IMR-90 (cell line): ENCODE results near the gene CELA3B. TPM values are rescaled to one million over a fixed set of nuclear protein-coding genes. Genes with fewer than 3 reads are reported as not detected.

Experiments used
- ATAC-seq: fragments of 200-7000 bp; cut with Tn5 transposase; 2 replicates; pipeline ENCODE4 v1.9.1; 2020; ENCODE audit warnings: low read depth, mild to moderate bottlenecking, moderate library complexity
- BruUV-seq: library from RNA; stranded (reverse); fragments of 400-500 nt; replicated peaks from 2 replicates; lab custom pipeline; 2021; lab: Mats Ljungman, UMichigan
- CTCF ChIA-PET: fragments of 300-600 bp; formaldehyde crosslinking; extraction: SDS; loops from one replicate; lab custom pipeline; 2021; ENCODE audit warnings: antibody characterized with exemption; lab: Yijun Ruan, JAX
- POLR2A ChIA-PET: fragments of 300-600 bp; sonication (Branson Sonifier 250); formaldehyde crosslinking; loops from one replicate; lab custom pipeline; 2022; ENCODE audit warnings: antibody characterized with exemption; ENCODE audit not compliant: unreplicated experiment; lab: Charles Lee
- DNase-seq: peaks from one replicate; pipeline ENCODE4 v3.0.0; 2013
- H2AFZ ChIP-seq: replicated peaks from 2 replicates; pipeline ENCODE3; 2013; ENCODE audit warnings: low read length, mild to moderate bottlenecking; ENCODE audit not compliant: poor library complexity
- H2AK5ac ChIP-seq: 2 replicates; pipeline ENCODE4 v1.6.1; 2013; ENCODE audit warnings: low read depth, low read length, inconsistent platforms
- H2AK9ac ChIP-seq: replicated peaks from 2 replicates; pipeline ENCODE3; 2013; ENCODE audit warnings: mild to moderate bottlenecking, low read depth, low read length, moderate library complexity; ENCODE audit not compliant: poor library complexity
- H2BK120ac ChIP-seq: 2 replicates; pipeline ENCODE4 v1.6.1; 2013; ENCODE audit warnings: low read depth, low read length, inconsistent platforms
- H2BK15ac ChIP-seq: 3 replicates; pipeline ENCODE4 v1.6.1; 2013; ENCODE audit warnings: low read depth, low read length, inconsistent platforms
- H2BK20ac ChIP-seq: 2 replicates; pipeline ENCODE4 v1.6.1; 2013; ENCODE audit warnings: low read depth, mild to moderate bottlenecking, inconsistent platforms, low read length, moderate library complexity
- H2BK5ac ChIP-seq: 2 replicates; pipeline ENCODE4 v1.6.1; 2013; ENCODE audit warnings: mild to moderate bottlenecking, low read depth, low read length, inconsistent platforms; ENCODE audit not compliant: poor library complexity, severe bottlenecking
- H3K14ac ChIP-seq: replicated peaks from 2 replicates; pipeline ENCODE4 v1.6.1; 2013; ENCODE audit warnings: low read depth, low read length, inconsistent platforms
- H3K18ac ChIP-seq: 2 replicates; pipeline ENCODE4 v1.6.1; 2013; ENCODE audit warnings: low read depth, low read length, control low read depth
- H3K23ac ChIP-seq: 2 replicates; pipeline ENCODE4 v1.6.1; 2013; ENCODE audit warnings: low read depth, low read length, inconsistent platforms
- H3K27ac ChIP-seq: 2 replicates; pipeline ENCODE4 v1.5.1; 2013; ENCODE audit warnings: mild to moderate bottlenecking, control low read depth, low read length; ENCODE audit not compliant: insufficient read depth
- H3K27me3 ChIP-seq: 2 replicates; pipeline ENCODE4 v1.6.1; 2013; ENCODE audit warnings: low read length; ENCODE audit not compliant: control insufficient read depth, insufficient read depth
- H3K36me3 ChIP-seq: 2 replicates; pipeline ENCODE4 v1.6.1; 2013; ENCODE audit warnings: low read length, mixed read lengths; ENCODE audit not compliant: control insufficient read depth, insufficient read depth
- H3K4ac ChIP-seq: 2 replicates; pipeline ENCODE4 v1.6.1; 2013; ENCODE audit warnings: low read depth, low read length, inconsistent platforms
- H3K4me1 ChIP-seq: 2 replicates; pipeline ENCODE4 v1.6.1; 2013; ENCODE audit warnings: low read length, mixed read lengths; ENCODE audit not compliant: control insufficient read depth, insufficient read depth
- H3K4me2 ChIP-seq: 2 replicates; pipeline ENCODE4 v1.6.1; 2013; ENCODE audit warnings: low read depth, mild to moderate bottlenecking, control low read depth, low read length, moderate library complexity
- H3K4me3 ChIP-seq: 2 replicates; pipeline ENCODE4 v1.5.1; 2013; ENCODE audit warnings: low read depth, mild to moderate bottlenecking, control low read depth, low read length, moderate library complexity; ENCODE audit not compliant: insufficient read depth
- H3K56ac ChIP-seq: 2 replicates; pipeline ENCODE4 v1.6.1; 2013; ENCODE audit warnings: low read length, inconsistent platforms; ENCODE audit not compliant: insufficient read depth; ENCODE audit errors: extremely low read depth
- H3K79me1 ChIP-seq, 2 experiments: 2 replicates each; pipeline ENCODE4 v1.6.1; 2013; ENCODE audit warnings: low read length in 2 of 2, inconsistent platforms in 1 of 2, low read depth in 1 of 2
- H3K9ac ChIP-seq: 2 replicates; pipeline ENCODE4 v1.6.1; 2013; ENCODE audit warnings: low read depth, low read length, control low read depth
- H3K9me1 ChIP-seq: 2 replicates; pipeline ENCODE4 v1.6.1; 2013; ENCODE audit warnings: low read length, inconsistent platforms; ENCODE audit not compliant: insufficient read depth
- H3K9me3 ChIP-seq: 2 replicates; pipeline ENCODE4 v1.6.1; 2013; ENCODE audit warnings: low read length; ENCODE audit not compliant: control insufficient read depth, insufficient read depth
- H4K20me1 ChIP-seq: 2 replicates; pipeline ENCODE4 v1.6.1; 2013; ENCODE audit warnings: low read length, inconsistent platforms; ENCODE audit not compliant: insufficient read depth
- H4K5ac ChIP-seq: 2 replicates; pipeline ENCODE4 v1.6.1; 2013; ENCODE audit warnings: mild to moderate bottlenecking, low read depth, low read length, control low read depth
- H4K8ac ChIP-seq, 2 experiments: 2 replicates each; pipeline ENCODE4 v1.6.1; 2013; ENCODE audit warnings: low read depth in 2 of 2, low read length in 2 of 2, control low read depth in 1 of 2, inconsistent platforms in 1 of 2
- H4K91ac ChIP-seq: 2 replicates; pipeline ENCODE4 v1.6.1; 2013; ENCODE audit warnings: low read depth, low read length, inconsistent platforms; ENCODE audit not compliant: insufficient read depth
- CTCF ChIP-seq: conservative IDR thresholded peaks from 2 replicates; pipeline ENCODE4 v1.5.1; 2012; ENCODE audit warnings: mild to moderate bottlenecking, low read depth, low read length, improper control_type of control experiment
- MXI1 ChIP-seq: IDR thresholded peaks from 2 replicates; pipeline ENCODE4 v1.6.1; 2012; ENCODE audit warnings: low read depth, mild to moderate bottlenecking, low read length, moderate library complexity, borderline replicate concordance
- POLR2A ChIP-seq: IDR thresholded peaks from 2 replicates; pipeline ENCODE4 v1.6.1; 2012; ENCODE audit warnings: mild to moderate bottlenecking, low read depth, low read length
- WGBS, 2 experiments: methylation state at CpG; one replicate each; pipeline versions ENCODE4 v1.1.5 to v1.1.7; 2013; ENCODE audit warnings: missing lambda C conversion rate in 2 of 2; ENCODE audit not compliant: insufficient read length in 1 of 2; ENCODE audit errors: extremely low coverage in 2 of 2; 5-methylcytosine and 5-hydroxymethylcytosine counted together
- dilution Hi-C: fragments of 300-500 bp; cut with HindIII; formaldehyde crosslinking; loops from one replicate; pipeline ENCODE4 v1.14.3; 2018; ENCODE audit warnings: low sequenced_read_pairs; ENCODE audit not compliant: unreplicated experiment
- in situ Hi-C: fragments of 300-500 bp; cut with MboI; formaldehyde crosslinking; loops from 3 replicates; pipeline ENCODE4 v1.14.3; 2019; ENCODE audit warnings: low sequenced_read_pairs, inconsistent platforms, mixed read lengths
- intact Hi-C: fragments of 100-400 bp; cut with micrococcal nuclease; formaldehyde crosslinking; loops from 2 replicates; pipeline ENCODE4 v1.10.0; 2022
- polyA plus RNA-seq, 3 experiments: library from polyadenylated mRNA; depleted of rRNA; stranded (reverse); fragments of >200 nt; gene quantifications; 2 replicates each; pipeline ENCODE4 v1.2.3, GENCODE V29; 2012; ENCODE audit warnings: low replicate concordance in 1 of 3
- total RNA-seq: library from RNA; depleted of rRNA; stranded (reverse); fragments of >200 nt; gene quantifications from 2 replicates; pipeline ENCODE4 v1.2.3, GENCODE V29; 2012

CELA3B gene
- total and polyA plus RNA-seq, 2 of the 4 experiments (the other 2 are of a cell fraction): not detected

GRCh38 chr1:21935393-21935804 lies 41.4 kb upstream of the CELA3B start:
- peak overlapping the region; percentile 99 for H3K14ac ChIP-seq
- H3K4ac ChIP-seq: peak overlapping the region; percentile 95
- in situ Hi-C loops (no loop called here), dilution Hi-C loops (no loop called here), intact Hi-C loops (loop anchor here (5.0 to 10.0 kb wide), 2 partner anchors 68 to 151 kb away; partner anchors contain the start of gene USP48)
- no peaks in the 10 kb centered on the region for H3K9me3 ChIP-seq
- peak overlapping the region; percentile 92 for H2AK5ac ChIP-seq
- ChIA-PET POLR2A (interaction anchor here (1.0 kb wide), 1 partner anchor 15 kb away, joined by 5 read pairs; no protein-coding TSS in a partner anchor), CTCF (no interaction called here)
- no TSS peak for BruUV-seq
- peak overlapping the region; percentile 53; the same call in 1 of the 2 replicates for H3K56ac ChIP-seq
- peak overlapping the region; percentile 84; the same call in 2 of the 3 replicates for H2BK15ac ChIP-seq
- H3K9ac ChIP-seq: peak overlapping the region; percentile 93
- peak overlapping the region; percentile 70 for H4K5ac ChIP-seq
- peaks cover 50% of the 10 kb centered on the region for H3K4me1 ChIP-seq
- H4K91ac ChIP-seq: peak overlapping the region; percentile 63
- peak overlapping the region; percentile 99 for H2AK9ac ChIP-seq
- H3K4me2 ChIP-seq: peak overlapping the region; percentile 96
- H3K4me3 ChIP-seq: peak overlapping the region; percentile 65; the same call in 1 of the 2 replicates
- TF ChIP-seq MXI1 (0 out of 2 replicates have a peak, but pooled peaks have one; percentile 18), POLR2A (0 out of 2 replicates have a peak, but pooled peaks have one; percentile 22), CTCF (no peak)
- H2BK5ac ChIP-seq: peak overlapping the region; percentile 84
- no peaks in the 10 kb centered on the region for H3K27me3 ChIP-seq
- peak overlapping the region; percentile 78 for H2BK120ac ChIP-seq
- H3K18ac ChIP-seq: peak overlapping the region; percentile 32
- H2BK20ac ChIP-seq: peak overlapping the region; percentile 30
- peak overlapping the region; percentile 75 to 84 for H4K8ac ChIP-seq
- ATAC-seq (no peak), DNase-seq (peak; percentile 47)
- no peaks in the 10 kb centered on the region for H3K36me3 ChIP-seq
- H2AFZ ChIP-seq: peak overlapping the region; percentile 0
- H3K27ac ChIP-seq: peak overlapping the region; percentile 84
- H3K23ac ChIP-seq: peak overlapping the region; percentile 96; the same call in 1 of the 2 replicates
- 0 out of 2 replicates have a peak, but pooled peaks cover 3% of the 10 kb centered on the region for H4K20me1 ChIP-seq
- WGBS, 2 experiments: 31% methylated on average over 4 of the region's 10 CpGs; no CpG with 5 or more reads in 1 of the 2 experiments
- H3K9me1 ChIP-seq: peaks cover 42% of the 10 kb centered on the region
- peaks cover 26 to 58% of the 10 kb centered on the region in 2 experiments for H3K79me1 ChIP-seq
